HG02981 (cell line): ENCODE results near the gene SNCA.

Source experiments
- ATAC-seq: cut with Tn5 transposase; IDR thresholded peaks from one replicate; pipeline ENCODE4 v1.9.1; 2021; ENCODE audit warnings: mild to moderate bottlenecking, moderate library complexity; ENCODE audit not compliant: unreplicated experiment

SNCA gene

DNA sequence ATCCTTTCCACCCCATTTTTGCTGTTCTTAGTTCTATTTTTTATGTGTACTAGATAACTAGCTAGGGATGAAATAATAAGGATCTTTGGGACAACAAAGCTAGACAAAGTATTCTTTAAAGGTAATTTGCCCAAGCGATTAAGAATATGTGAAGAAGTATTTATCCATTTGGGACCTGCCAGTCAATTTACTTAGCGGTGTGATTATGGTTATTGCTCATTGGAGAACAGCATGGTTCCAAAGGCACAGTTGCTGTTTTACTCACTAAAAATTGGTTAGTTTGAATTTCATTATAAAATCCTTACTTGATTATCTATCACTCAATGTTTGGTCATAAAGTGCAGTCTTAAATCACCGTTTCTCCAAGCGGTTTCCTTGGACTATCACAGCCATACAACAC lies 124.1 kb downstream of the SNCA start:
- no peak for ATAC-seq

DNA sequence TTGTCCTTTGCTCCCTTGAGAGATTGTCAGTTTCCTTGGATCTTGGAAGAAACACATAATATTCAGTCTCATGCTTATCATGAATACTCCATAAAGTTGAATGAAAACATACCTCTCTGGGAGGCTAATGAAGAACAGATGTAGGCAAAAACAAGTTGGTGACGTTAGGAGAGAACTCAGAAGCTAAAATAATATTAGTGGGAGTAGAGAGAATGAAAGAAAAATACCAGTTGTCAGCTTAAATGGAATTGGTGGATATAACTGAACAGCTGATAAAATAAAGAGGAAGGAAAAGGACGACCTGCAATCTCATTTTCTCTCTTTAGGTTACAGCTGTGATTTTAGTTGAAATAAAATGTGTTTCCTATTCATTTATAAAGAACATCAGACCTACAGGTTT lies 124.8 kb downstream of the SNCA start:
- ATAC-seq, result no peak

DNA sequence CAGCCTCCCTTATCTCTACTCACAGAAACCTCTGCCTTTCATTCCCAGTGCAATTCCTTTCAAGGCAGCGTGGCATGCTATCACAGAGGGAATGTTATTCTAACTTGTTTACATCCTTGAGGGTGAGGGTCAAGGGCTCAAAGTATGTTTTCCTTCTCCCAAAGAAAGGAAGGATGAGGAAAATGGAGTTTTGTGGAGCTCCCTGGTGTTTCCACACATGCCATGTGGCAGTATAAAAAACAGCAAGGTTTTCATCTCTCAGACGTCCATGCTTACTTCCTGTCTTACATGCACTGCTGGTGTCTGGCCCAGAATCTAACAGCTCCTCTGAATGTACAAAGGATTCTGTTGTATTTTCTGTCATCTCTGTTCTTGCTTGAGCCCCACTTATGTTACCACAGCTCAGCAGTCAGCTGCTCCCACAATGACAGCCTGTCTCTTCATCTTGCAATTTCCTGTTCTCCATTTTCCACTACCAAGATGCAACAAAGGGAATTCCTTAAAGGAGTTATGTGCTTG lies 128.0 kb downstream of the SNCA start:
- ATAC-seq, result no peak

DNA sequence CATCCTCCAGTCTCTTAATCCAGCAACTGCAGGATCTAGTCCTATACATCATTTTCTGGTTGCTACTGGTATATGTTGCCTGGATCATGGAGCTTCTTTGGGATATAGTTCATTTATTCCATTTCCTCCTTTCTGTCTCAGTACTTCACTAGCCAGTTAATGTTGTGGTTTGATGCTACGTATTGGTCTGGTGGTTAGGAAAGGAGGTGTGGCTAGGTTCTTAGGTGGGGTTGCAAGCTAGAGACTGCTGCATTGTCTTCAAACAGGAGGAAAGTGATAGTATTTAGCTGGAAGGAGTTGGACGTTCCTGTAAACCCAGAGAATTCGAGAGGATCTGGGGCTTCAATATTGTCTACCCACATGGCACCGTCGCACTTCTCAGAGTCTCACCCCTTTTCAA lies 129.5 kb downstream of the SNCA start:
- no peak for ATAC-seq

DNA sequence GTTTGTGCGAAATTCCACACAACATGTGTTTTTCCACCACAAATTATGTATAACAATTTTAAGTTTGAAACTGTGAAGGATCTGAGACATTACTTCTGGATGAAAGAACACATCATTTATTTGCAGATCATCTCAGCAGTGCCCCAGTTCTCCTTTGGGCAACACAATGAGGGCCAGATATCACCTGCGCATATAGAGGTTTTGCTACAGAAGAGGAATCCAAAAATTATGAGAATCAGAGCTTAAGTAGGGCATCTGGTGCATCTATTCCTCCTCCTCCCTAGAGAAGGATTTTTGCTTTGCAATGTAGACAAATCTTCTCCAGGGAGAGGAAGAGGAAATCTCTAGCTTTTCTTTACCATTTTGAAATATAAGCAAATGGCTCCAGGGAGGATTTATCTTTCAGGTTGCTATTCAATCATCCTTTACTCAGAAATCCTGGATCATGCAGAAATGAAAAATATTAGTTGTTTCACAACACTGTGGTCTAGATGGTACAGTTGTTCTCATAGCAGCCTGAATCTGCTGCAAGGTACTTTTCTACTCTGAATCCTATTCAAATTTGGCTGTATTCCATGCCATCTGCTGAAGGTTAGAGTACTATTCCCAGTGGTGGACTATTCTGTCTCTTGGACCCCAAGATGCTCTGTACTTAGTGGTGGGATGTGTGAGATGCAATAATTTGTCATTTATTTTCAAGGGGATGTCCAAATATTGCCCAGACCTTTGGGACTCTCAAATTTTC lies 132.1 kb downstream of the SNCA start:
- no peak for ATAC-seq

DNA sequence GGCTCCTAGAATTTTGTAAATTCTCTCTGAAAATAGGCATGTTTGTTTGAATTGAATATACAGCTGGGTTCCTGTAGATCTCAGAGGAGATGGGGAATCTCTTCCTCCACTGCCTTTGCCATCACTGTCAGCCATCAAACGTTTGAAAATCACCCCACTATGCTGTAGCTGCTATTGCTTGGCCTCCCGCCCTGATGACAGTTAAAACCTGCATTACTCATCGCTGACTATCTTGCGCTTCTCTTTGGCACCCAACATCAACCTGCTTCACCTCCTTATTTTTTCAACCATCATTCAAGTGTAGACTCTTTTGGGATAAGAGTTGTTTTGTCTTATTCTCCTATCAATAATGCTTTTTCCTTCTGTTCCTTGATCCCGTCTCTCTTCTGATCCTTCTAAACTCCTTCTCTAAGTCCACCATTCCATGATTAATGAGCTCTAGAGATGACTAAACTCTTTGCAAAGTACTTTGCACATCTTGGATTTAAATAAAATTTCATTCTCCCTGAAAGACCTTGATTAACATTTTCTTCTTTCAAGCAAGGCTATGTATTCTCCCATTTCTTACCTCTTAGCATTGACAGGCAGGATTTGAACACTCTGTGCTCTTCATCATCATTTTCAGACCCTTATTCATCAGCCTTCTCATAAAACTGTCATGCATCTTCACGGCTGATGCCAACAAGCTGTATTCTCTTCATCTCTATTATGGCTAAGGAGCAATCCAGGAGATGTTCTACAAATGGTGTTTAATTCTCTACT lies 133.0 kb downstream of the SNCA start:
- no peak for ATAC-seq

DNA sequence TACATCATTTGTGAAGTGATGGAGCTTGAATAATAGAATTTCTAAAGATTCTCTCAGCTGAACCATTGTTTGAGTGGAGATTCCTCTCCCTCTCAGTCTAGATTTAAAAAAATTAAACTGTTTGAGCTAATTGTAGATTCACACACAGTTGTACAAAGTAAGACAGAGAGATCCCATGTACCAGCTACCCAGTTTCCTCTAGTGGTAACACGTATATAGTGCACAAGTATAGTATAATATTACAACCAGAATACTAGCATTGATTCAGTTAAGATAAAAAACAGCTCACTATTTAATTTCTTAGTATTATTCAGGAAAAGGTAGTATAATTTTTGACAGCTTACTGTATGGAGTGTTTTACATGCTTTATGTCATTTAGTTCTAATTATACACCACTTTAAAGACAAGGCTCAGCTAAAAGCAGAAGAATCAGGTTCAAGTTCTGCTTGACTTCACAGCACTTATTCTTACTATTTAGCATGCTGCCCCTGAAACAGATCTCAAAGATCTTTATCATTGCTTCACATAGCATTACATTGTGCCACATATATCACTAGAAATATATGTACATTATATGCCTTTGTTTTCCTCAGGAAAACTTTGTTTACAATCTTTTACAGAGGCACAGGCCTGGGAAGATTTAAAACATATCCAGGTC lies 136.1 kb downstream of the SNCA start:
- ATAC-seq, result no peak

DNA sequence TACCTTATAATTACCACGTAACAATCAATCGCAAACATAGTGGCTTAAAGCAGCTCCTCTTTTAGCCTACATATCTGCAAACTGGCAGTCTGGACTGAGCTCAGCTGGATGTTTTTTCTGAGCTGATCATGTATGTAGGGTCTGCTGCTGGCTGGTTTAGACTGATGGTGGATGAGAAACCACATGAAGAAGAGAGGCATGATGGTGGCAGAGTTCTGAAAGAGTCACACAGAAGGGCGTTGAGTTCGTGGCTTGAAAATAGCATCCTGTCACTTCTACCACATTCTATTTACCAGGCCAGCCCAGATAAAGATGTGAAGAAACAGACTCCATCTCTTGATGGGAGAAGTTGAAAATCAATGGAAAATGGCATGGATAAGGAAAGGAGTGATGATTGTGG lies 151.3 kb downstream of the SNCA start:
- ATAC-seq, result no peak

DNA sequence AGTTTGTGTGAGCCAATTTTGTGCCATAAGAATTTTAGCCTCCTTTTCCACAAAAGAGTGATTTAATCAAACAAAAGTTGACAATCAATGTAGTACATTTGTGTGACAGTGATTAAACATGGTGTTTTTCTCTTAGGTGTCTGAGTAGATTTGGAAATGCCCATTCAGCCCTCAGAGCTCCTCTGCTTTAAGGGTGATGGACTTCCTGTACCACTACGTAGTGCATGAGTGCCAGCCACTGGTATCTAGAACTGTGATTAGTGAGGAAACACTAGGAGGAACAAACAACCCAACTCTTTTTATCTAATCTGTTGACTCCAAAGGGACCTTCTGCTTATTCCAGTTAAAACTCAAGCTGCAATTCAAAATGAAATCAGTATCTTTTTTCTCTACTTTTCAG lies 151.7 kb downstream of the SNCA start:
- ATAC-seq, result no peak

DNA sequence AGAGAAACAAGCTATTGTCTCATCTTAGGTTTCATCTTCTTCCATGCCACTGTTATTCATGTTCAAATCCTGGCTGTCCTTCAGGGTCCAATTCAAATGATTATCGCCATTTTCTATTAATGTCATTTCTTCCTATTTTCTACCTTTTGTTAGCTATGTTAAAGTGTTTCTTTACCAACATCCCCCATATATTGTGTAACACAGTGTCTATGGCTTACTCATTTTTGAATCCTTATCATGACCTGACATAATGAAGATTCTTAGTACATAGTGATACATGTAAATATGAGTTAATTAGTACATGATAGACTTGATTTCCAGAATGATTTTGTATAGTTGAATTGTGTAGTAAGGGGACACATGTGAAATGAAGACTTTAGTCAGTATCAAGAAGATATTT lies 152.4 kb downstream of the SNCA start:
- no peak for ATAC-seq

DNA sequence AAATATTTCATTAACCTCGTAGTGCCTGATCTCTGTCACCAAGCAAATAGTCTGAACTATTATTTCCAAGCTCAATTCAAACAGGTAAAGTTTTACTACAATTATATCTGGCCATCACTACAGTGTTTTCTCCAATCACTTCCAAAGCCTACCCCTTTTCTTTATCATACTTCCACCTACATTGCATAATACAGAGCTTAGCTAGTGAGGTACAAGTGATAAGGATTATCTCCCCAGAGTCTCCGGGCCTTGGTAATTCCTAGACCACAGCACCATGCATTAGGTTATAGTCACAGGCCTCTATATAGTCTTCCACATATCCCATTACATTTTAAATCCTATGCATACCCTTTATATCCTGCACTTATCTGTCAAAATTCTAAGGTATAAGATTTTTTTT lies 154.2 kb downstream of the SNCA start:
- no peak for ATAC-seq

DNA sequence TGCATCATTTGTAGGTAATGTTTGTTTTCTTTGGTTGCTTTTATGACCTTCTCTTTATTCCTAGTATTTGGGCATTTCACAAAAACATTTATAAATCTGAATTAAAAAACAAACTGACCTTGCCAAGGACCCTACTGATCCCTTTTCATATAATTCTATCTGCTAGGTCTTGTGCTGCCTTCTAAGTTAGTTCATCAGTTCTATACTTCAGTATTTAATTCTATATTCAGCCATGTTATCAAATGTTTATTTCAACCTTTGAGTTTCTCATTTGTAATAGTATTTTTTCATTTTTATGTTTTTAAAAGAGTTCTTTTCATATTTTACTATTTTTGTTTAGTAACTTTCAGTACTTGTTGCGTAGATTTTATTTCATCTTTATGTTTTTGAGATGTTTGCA lies 155.3 kb downstream of the SNCA start:
- ATAC-seq, result no peak

DNA sequence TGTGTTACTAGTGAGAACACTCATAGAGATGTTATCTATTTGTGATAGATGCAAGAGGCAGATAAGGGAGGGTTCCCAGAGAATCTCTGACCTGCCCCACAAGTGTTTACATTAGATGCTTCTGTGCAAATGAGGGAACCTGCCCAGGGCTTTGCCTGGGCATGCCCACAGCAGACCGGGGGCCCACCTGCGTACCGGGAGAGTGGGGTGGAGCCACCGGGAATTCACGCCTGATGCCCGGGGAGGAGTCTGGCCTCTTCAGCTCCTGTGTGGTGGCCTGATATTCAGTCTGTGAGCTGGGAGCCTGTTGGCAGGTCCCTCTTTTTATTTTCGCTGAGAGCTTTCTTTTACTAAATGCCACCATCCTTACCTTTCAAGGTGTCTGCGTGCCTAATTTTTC lies 155.7 kb downstream of the SNCA start:
- no peak for ATAC-seq

DNA sequence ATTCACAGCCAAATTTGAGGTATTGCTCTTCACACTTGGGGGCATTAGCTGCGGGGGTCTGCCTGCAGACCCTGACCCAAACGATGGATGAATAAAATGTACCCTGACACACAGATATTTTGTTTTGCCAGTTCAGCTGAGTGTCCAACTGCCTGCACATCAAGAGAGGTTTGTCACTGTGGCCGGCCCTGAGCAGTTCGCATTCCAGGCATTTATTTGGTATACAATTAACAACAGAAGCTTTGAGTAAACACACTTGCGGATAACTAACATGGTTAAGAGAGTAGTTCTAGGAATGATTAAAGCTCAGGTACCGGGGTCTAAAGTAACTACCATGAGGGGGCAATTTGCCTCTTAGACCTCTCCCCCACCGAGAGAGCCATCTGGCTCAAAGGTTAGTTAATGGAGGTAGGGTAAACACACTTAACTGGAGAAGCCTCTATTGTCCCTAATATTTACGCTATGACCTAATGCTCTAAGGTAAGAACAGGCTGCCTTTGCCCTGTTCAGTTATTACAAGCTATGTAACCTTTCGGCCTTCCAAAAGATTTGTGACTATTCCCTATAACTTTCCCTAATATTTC lies 162.0 kb downstream of the SNCA start:
- no peak for ATAC-seq
